C4-2B (cell line): ENCODE results near the gene MSL3.

Experiments used
- H3K27ac ChIP-seq: fragments of 450-650 bp; 2 replicates; pipeline ENCODE4 v1.5.1; 2017
- ZFX ChIP-seq: fragments of 450-650 bp; IDR thresholded peaks from 2 replicates; pipeline ENCODE4 v1.6.1; 2017
- TF ChIP-seq, protein P1 (sequence below): fragments of 450-650 bp; conservative IDR thresholded peaks from 2 replicates; pipeline ENCODE4 v1.5.1; 2017; ENCODE audit warnings: mild to moderate bottlenecking

MSL3 gene

DNA sequence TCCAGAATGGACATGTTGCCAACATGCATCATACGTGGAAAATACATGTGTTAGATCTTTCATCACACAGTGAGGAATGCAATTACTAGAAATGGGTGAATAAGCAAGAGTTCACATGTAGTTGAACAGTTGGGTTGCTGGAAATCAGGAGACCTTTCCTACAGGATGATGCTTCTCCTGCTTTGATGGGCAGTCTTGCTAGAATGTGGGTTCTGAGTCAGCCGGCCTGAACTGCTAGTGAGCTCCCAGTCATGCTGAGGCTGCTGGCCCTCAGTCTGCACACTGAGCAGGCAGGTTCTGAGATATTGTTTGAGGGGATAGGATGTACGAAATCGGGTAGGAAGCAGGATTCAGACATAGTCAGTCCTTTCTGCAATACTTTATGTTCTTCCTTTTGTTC, 20.2 kb downstream of the MSL3 start:
- no peak overlapping the region for H3K27ac ChIP-seq
- no peak for TF ChIP-seq ZFX
- TF ChIP-seq, protein P1, sequence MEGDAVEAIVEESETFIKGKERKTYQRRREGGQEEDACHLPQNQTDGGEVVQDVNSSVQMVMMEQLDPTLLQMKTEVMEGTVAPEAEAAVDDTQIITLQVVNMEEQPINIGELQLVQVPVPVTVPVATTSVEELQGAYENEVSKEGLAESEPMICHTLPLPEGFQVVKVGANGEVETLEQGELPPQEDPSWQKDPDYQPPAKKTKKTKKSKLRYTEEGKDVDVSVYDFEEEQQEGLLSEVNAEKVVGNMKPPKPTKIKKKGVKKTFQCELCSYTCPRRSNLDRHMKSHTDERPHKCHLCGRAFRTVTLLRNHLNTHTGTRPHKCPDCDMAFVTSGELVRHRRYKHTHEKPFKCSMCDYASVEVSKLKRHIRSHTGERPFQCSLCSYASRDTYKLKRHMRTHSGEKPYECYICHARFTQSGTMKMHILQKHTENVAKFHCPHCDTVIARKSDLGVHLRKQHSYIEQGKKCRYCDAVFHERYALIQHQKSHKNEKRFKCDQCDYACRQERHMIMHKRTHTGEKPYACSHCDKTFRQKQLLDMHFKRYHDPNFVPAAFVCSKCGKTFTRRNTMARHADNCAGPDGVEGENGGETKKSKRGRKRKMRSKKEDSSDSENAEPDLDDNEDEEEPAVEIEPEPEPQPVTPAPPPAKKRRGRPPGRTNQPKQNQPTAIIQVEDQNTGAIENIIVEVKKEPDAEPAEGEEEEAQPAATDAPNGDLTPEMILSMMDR: no peak

DNA sequence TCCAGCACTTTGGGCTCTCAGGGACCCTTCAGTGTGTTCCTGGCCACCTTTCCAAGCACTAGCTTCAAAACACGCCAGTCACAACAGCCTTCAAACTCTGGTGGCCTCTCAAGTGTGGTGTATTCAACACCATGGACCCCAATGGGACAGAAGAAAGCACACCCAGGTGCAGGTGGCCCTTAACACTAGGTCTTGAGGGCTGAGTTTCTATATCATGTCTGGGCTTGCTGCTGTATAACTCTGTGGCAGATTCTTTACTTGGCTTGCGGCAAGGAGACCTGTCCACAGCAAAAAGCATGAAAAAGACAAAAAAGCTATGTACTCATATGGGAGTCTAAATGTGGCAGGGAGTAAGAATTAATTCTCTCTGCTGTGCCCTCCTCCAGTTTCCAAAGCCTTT, 23.1 kb downstream of the MSL3 start:
- TF ChIP-seq, protein P1: no peak
- TF ChIP-seq ZFX: no peak
- H3K27ac ChIP-seq: no peak overlapping the region

DNA sequence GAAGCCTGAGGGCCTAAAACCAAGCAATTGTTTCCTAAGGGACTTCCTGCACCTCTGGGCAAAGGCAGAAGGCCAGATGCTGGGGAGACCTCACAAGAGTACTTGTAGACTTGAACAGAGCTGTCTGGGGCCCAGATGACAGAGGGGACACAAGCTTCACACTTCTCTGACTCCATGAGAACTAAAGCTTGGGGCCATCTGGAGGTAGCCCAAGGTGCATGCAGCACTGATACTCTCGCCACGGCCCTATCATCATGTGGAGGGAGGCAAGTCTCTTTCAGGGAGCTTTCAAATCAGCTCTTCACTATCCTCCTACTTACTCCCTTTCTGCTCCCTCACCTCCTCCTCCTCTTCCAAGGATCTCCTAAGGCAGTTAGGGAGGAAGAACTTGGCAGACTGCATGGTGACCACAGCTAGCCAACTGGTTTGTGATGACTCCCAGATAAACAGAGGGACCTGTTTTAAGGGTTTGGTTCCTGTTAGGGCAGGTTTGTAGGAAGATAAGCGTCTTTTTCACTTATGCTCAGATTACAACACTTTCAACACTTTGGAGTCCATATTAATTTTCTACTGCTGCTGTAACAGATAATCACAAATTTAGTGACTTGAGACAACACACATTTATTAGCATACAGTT, 23.8 kb downstream of the MSL3 start:
- TF ChIP-seq, protein P1: no peak
- no peak for TF ChIP-seq ZFX

DNA sequence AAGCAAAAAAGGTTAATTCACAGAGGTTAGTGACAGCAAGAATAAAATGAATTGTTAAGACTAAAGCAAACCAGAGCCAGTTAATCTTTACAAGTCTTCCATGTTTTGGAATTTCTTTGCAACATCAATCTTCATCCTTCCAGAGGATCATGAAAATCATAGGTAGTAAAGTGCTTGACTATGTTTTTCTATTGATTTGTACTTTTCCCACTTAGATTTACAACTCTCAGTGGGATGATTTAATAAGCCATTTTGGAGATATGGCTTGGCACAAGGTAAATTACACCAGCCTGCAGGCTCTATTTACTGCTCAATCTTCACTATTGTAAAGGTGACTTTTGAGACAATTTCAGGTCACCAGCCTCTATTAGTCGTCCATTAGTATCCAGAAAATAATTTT, 26.5 kb downstream of the MSL3 start:
- no peak overlapping the region for H3K27ac ChIP-seq
- no peak for TF ChIP-seq ZFX
- TF ChIP-seq, protein P1: no peak

More for the DNA sequence above, 23.8 kb downstream of the MSL3 start:
- H3K27ac ChIP-seq: no peak overlapping the region

DNA sequence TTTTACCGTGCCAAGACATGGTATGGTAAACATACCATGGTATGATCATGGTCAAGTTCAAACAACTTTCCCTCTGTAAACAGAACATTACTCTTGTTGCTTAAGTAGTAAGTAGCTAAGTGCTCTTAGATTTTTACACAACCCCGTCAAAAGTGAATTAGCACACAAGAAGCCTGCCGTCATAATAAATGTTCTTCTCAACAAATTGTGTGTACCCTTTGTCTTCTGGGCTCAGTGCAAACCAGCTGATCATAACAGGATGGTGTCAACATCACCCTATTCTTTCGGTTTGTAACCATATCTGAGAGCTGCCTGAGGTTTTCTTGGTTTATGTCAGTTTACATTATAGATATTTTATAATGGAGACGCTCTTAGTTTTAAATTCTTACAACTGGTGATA, 28.8 kb downstream of the MSL3 start:
- H3K27ac ChIP-seq: no peak overlapping the region
- TF ChIP-seq, protein P1: no peak
- TF ChIP-seq ZFX: no peak

DNA sequence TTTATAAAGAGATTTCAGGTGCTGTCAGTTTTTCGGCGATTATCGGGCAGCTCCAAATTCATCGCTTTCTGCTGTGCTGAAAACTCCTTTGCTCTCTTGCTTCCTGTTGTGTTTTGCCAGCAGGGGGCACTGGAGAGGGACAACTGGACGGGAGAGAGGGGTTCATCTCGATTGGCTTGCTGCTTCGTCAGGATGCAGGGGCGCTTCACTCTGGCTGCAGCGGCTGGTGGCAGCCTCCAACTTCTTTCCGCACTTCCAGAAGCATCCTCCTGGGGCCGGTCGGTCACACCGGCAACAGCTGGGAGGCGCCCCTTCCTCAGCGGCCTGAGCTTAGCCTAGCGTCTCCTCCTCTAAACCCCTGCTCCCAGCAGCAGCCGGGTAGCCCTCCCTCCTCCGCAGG, 29.5 kb downstream of the MSL3 start:
- no peak for TF ChIP-seq ZFX
- TF ChIP-seq, protein P1: peak; percentile 53

DNA sequence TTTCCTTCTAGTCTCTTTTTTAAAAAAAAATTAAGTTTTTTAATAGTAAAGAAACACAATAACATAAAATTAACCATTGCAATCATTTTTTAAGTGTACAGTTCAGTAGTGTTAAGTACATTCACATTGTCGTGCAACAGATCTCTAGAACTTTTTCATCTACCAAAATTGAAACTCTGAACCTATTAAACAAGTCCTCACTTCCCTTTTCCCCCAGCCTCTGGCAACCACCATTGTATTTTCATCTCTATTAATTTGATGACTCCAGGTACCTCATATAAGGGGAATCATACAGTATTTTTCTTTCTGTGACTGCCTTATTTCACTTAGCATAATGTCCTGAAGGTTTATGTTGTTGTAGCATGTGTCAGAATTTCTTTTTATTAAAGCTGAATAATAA, 31.8 kb downstream of the MSL3 start:
- no peak overlapping the region for H3K27ac ChIP-seq
- TF ChIP-seq ZFX: no peak
- TF ChIP-seq, protein P1: no peak

More for the DNA sequence above, 29.5 kb downstream of the MSL3 start:
- no peak overlapping the region for H3K27ac ChIP-seq
